ACHN (cell line): Measurements from ENCODE around the gene MICU2.

Source experiments
- DNase-seq: peaks from one replicate; pipeline ENCODE4 v3.0.0-alpha.2; 2015
- in situ Hi-C: cut with HindIII; loops from 2 replicates; pipeline ENCODE4 v1.10.0; 2017; ENCODE audit warnings: low sequenced_read_pairs, low pct_ligation_motif_present, low pct_unique_long_range_greater_than_20kb

MICU2 gene

DNA sequence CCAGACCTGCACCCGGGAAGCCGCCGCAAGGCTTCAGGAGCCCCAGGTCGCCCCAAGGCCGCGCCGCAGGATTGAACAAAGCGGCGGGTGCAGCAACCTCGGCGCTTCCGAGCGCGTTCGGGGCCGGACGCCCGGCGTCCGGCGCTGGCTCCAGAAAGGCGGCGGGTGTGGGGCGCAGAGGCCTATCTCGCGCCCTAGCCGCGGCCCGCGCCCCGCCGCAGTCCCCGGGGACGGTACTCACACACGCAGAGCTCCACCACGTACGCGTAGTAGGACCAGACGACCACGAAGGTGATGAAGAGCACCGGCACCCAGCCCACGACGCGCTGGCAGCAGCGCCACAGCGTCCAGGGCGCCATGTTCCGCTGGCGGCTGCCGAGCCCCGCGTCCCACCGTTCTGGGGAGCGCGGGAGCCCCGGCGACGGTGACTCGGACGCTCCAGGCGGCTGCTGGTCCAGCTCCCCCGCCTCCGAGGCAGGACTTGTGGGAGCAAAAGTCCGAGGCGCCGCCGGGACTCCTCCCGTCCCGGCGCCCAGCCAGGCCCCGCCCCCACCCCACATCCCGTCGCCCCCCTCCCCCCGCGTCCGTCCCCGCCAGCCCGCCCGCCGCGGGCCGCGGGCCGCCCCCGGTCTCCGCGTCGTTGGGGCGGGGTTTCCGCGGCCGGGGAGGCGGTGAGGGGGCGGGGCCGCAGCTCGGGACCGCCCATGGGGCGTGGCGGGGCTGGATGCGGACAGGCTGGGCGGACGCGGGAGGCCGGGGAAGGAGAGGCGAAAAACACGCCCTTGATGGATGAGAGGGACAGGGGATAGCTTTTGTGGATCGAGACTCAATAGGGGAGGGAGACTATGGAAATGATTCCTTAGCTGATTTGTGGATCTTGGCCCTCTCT lies 144.9 kb downstream of the MICU2 start, which contains the start of gene ZDHHC20:
Gene ZDHHC20 (minus strand): TSS at position 491 of the 889 bp plus-strand sequence. CDS start 132 bp downstream, at position 359.
- DNase-seq = peak; percentile 80
- in situ Hi-C loops = no loop called here

- in situ Hi-C loops = no loop called here
- DNase-seq = peak; percentile 25
Observed at GRCh38 chr13:21458451-21458812, 145.5 kb downstream of the MICU2 start.

DNA sequence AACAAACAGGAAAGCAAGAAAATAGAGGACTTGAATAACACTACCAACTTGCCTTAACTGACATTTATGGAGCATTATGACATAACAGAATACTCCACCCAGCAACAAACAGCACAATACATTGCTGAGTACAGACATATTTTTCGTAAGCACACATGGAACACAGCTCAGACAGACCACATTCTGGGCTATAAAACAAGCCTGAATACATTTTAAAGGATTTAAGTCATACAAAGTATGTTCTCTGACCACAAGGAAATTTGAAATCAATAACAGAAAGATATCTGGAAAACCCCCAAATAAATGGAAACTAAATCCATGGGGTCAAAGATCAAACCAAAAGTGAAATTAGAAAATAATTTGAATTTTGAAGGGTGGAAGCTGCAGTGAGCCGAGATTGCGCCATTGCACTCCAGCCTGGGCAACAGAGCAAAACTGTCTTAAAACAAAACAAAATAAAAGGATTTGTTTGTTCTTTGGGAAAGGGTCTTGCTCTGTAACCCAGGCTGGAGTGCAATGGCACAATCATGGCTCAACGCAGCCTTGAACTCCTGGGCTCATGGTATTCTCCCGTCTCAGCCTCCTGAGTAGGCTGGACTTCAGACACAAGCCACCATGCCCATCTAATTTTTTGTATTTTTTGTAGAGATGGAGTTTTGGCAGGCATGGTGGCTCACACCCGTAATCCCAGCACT lies 150.4 kb downstream of the MICU2 start:
- in situ Hi-C loops = no loop called here

DNA sequence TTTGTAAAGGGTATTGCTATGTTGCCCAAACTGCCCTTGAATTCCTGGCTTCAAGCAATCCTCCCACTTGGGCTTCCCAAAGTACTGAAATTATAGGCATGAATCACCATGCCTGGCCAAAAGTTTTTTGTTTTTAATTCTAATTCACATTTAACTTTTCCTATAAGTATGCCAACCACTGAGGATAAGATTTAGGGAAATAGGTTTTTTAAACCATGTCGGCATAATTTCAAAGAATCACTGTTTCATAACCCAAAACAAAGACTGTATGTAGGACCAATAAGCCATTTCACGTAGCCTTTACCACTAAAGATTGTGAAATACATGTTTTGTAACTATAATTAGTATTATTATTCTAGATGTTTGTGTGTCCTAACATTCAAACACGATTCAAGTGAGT lies 153.0 kb downstream of the MICU2 start:
- DNase-seq = no peak
- in situ Hi-C loops = no loop called here

More for the DNA sequence above, 150.4 kb downstream of the MICU2 start:
- no peak for DNase-seq

DNA sequence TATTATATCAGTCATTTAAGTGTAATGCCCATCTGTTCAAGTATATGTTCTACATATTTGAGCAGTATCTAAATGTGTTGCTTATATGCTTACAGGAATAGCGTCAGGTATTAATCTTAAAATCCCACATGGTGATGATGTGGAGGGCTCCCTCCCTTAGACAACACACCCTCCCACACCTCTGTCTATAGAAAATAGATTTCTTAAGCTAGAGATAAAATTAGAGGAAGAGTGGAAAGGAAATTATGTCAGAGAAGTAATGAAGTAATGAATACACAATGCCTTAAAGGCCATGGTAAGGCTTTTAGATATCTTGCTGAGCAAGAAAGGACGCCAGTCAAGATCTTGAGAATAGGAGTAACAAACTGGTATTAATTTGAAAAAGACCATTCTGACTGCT lies 157.3 kb downstream of the MICU2 start:
- no peak for DNase-seq
- in situ Hi-C loops = no loop called here

DNA sequence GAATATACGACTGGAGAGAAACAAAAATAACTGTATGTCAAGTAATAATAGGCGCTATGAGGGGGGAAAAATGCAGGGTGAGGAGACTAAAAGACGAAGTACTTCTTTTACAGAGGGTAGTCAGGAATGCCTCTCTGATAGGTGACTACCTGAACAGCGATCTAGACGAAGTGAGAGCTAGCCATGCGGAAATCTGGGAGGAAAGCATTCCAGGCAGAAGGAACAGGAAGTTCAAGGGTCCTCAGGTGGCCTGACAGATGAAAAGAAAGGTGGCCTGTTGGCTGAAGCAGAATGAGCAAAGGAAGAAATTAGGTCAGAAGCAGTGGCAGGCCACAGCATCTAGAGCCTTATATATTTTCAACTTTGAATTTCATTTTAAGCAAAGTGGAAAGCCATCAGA lies 158.2 kb downstream of the MICU2 start:
- DNase-seq = no peak
- in situ Hi-C loops = no loop called here

GRCh38 chr13:21443171-21443570 lies 160.8 kb downstream of the MICU2 start:
- DNase-seq = no peak
- in situ Hi-C loops = no loop called here
